SU-DHL-6 (cell line): Measurements from ENCODE around the gene ARHGDIA.

Source experiments
- H2AFZ ChIP-seq: fragments of 200-600 bp; sonication (generic); 2 replicates; pipeline ENCODE4 v1.6.1; 2014; ENCODE audit warnings: low read depth, mild to moderate bottlenecking, moderate library complexity, mixed read lengths, antibody characterized with exemption, low read length; ENCODE audit not compliant: severe bottlenecking
- H3F3A ChIP-seq: fragments of 200-600 bp; shearing (Covaris generic); 2 replicates; pipeline ENCODE4 v1.6.0; 2016; ENCODE audit warnings: antibody characterized with exemption, mild to moderate bottlenecking; ENCODE audit not compliant: insufficient read depth
- H3K27ac ChIP-seq: fragments of 200-600 bp; sonication (generic); 2 replicates; pipeline ENCODE4 v1.5.1; 2016; ENCODE audit warnings: low read depth, mild to moderate bottlenecking, low read length, moderate library complexity, mixed read lengths
- H3K27me3 ChIP-seq: fragments of 200-600 bp; sonication (generic), shearing (Covaris generic); 2 replicates; pipeline ENCODE4 v1.6.0; 2014; ENCODE audit warnings: mild to moderate bottlenecking, low read length
- H3K36me3 ChIP-seq: fragments of 200-600 bp; sonication (generic); 2 replicates; pipeline ENCODE4 v1.6.1; 2014; ENCODE audit warnings: mild to moderate bottlenecking, low read length, mixed read lengths
- H3K4me2 ChIP-seq: fragments of 300-600, 200-600 bp; shearing (Covaris generic), sonication (generic); 2 replicates; pipeline ENCODE4 v1.6.0; 2014; ENCODE audit warnings: low read length, low read depth, mild to moderate bottlenecking; ENCODE audit not compliant: poor library complexity, severe bottlenecking
- H3K4me3 ChIP-seq: fragments of 200-600 bp; sonication (generic); 2 replicates; pipeline ENCODE4 v1.5.1; 2014; ENCODE audit warnings: antibody characterized with exemption, low read length, mild to moderate bottlenecking, mixed read lengths; ENCODE audit not compliant: insufficient read depth, poor library complexity, severe bottlenecking
- H3K79me2 ChIP-seq: fragments of 200-600 bp; sonication (generic); 2 replicates; pipeline ENCODE4 v1.6.1; 2014; ENCODE audit warnings: mild to moderate bottlenecking, low read length, moderate library complexity; ENCODE audit not compliant: insufficient read depth
- H3K9ac ChIP-seq: fragments of 200-600 bp; sonication (generic); 2 replicates; pipeline ENCODE4 v1.7.0; 2014; ENCODE audit warnings: mild to moderate bottlenecking, low read length
- H3K9me2 ChIP-seq: fragments of 200-600 bp; sonication (generic); replicated peaks from 2 replicates; pipeline ENCODE4 v1.6.1; 2014; ENCODE audit warnings: low read length; ENCODE audit not compliant: insufficient read depth
- H3K9me3 ChIP-seq: fragments of 200-600 bp; sonication (generic); 2 replicates; pipeline ENCODE4 v1.6.1; 2014; ENCODE audit warnings: low read length, mixed read lengths; ENCODE audit not compliant: insufficient read depth
- H4K20me1 ChIP-seq: fragments of 200-600 bp; sonication (generic); 2 replicates; pipeline ENCODE4 v1.6.1; 2014; ENCODE audit warnings: low read depth, mild to moderate bottlenecking, antibody characterized with exemption, low read length, moderate library complexity, mixed read lengths
- CTCF ChIP-seq: fragments of 200-600 bp; sonication (generic); IDR thresholded peaks from one replicate; pipeline ENCODE4 v1.5.1; 2017; ENCODE audit warnings: antibody characterized with exemption, mild to moderate bottlenecking, low read length, moderate library complexity; ENCODE audit not compliant: insufficient read depth, poor library complexity, severe bottlenecking
- EZH2phosphoT487 ChIP-seq: fragments of 200-600 bp; sonication (generic), shearing (Covaris generic); conservative IDR thresholded peaks from 2 replicates; pipeline ENCODE4 v1.6.1; 2018; ENCODE audit warnings: mild to moderate bottlenecking, antibody characterized with exemption, low read length, moderate library complexity, mixed read lengths

Gene ARHGDIA

GRCh38 chr17:81898029-81898866 is 27.1 kb upstream of the ARHGDIA start:
- H3K9me2 ChIP-seq, result no peaks in the 10 kb centered on the region
- no peaks in the 10 kb centered on the region for H3K79me2 ChIP-seq
- H3K4me3 ChIP-seq, result no peak overlapping the region
- no peaks in the 10 kb centered on the region for H3K9me3 ChIP-seq
- peaks cover 7% of the 10 kb centered on the region for H3F3A ChIP-seq
- H4K20me1 ChIP-seq, result no peaks in the 10 kb centered on the region
- no peaks in the 10 kb centered on the region for H3K36me3 ChIP-seq
- no peak overlapping the region for H3K9ac ChIP-seq
- H3K27me3 ChIP-seq, result no peaks in the 10 kb centered on the region
- H2AFZ ChIP-seq, result no peak overlapping the region
- H3K4me2 ChIP-seq, result no peak overlapping the region
- TF ChIP-seq CTCF, result no peak
- no peak for TF ChIP-seq EZH2phosphoT487
- no peak overlapping the region for H3K27ac ChIP-seq

GRCh38 chr17:81895400-81895799 is 24.3 kb upstream of the ARHGDIA start:
- TF ChIP-seq EZH2phosphoT487 (no peak), CTCF (no peak)
- H3K36me3 ChIP-seq, result peaks cover 3% of the 10 kb centered on the region; the same call in 1 of the 2 replicates
- H3K4me2 ChIP-seq, result no peak overlapping the region
- no peak overlapping the region for H3K27ac ChIP-seq
- no peaks in the 10 kb centered on the region for H3K27me3 ChIP-seq
- no peak overlapping the region for H3K9ac ChIP-seq
- H3F3A ChIP-seq, result peaks cover 13% of the 10 kb centered on the region
- H2AFZ ChIP-seq, result no peak overlapping the region
- no peaks in the 10 kb centered on the region for H3K9me2 ChIP-seq
- H4K20me1 ChIP-seq, result no peaks in the 10 kb centered on the region
- H3K4me3 ChIP-seq, result no peak overlapping the region
- peaks cover 17% of the 10 kb centered on the region for H3K79me2 ChIP-seq
- H3K9me3 ChIP-seq, result no peaks in the 10 kb centered on the region

GRCh38 chr17:81891303-81891552 is 20.1 kb upstream of the ARHGDIA start:
- H3K27ac ChIP-seq, result peak overlapping the region; percentile 84

More at GRCh38 chr17:81891303-81891552, 20.1 kb upstream of the ARHGDIA start:
- Histone ChIP-seq H3F3A (peaks cover 13% of the 10 kb centered on the region), H3K27me3 (no peaks in the 10 kb centered on the region), H4K20me1 (peaks cover 3% of the 10 kb centered on the region; the same call in 1 of the 2 replicates), H3K4me3 (peak overlapping the region; percentile 82), H2AFZ (no peak overlapping the region), H3K9me2 (no peaks in the 10 kb centered on the region), H3K79me2 (peaks cover 58% of the 10 kb centered on the region), H3K4me2 (peak overlapping the region; percentile 86), H3K36me3 (peaks cover 30% of the 10 kb centered on the region), H3K9me3 (no peaks in the 10 kb centered on the region), H3K9ac (peak overlapping the region; percentile 97)
- no peak for TF ChIP-seq CTCF
- TF ChIP-seq EZH2phosphoT487, result no peak
